SU-DHL-6 (cell line): Measurements from ENCODE around the gene MACC1.

ENCODE experiments used
- H2AFZ ChIP-seq: fragments of 200-600 bp; sonication (generic); 2 replicates; pipeline ENCODE4 v1.6.1; 2014; ENCODE audit warnings: low read depth, mild to moderate bottlenecking, moderate library complexity, mixed read lengths, antibody characterized with exemption, low read length; ENCODE audit not compliant: severe bottlenecking
- H3F3A ChIP-seq: fragments of 200-600 bp; shearing (Covaris generic); 2 replicates; pipeline ENCODE4 v1.6.0; 2016; ENCODE audit warnings: antibody characterized with exemption, mild to moderate bottlenecking; ENCODE audit not compliant: insufficient read depth
- H3K27ac ChIP-seq: fragments of 200-600 bp; sonication (generic); 2 replicates; pipeline ENCODE4 v1.5.1; 2016; ENCODE audit warnings: low read depth, mild to moderate bottlenecking, low read length, moderate library complexity, mixed read lengths
- H3K27me3 ChIP-seq: fragments of 200-600 bp; sonication (generic), shearing (Covaris generic); 2 replicates; pipeline ENCODE4 v1.6.0; 2014; ENCODE audit warnings: mild to moderate bottlenecking, low read length
- H3K36me3 ChIP-seq: fragments of 200-600 bp; sonication (generic); 2 replicates; pipeline ENCODE4 v1.6.1; 2014; ENCODE audit warnings: mild to moderate bottlenecking, low read length, mixed read lengths
- H3K4me2 ChIP-seq: fragments of 300-600, 200-600 bp; shearing (Covaris generic), sonication (generic); 2 replicates; pipeline ENCODE4 v1.6.0; 2014; ENCODE audit warnings: low read length, low read depth, mild to moderate bottlenecking; ENCODE audit not compliant: poor library complexity, severe bottlenecking
- H3K4me3 ChIP-seq: fragments of 200-600 bp; sonication (generic); 2 replicates; pipeline ENCODE4 v1.5.1; 2014; ENCODE audit warnings: antibody characterized with exemption, low read length, mild to moderate bottlenecking, mixed read lengths; ENCODE audit not compliant: insufficient read depth, poor library complexity, severe bottlenecking
- H3K79me2 ChIP-seq: fragments of 200-600 bp; sonication (generic); 2 replicates; pipeline ENCODE4 v1.6.1; 2014; ENCODE audit warnings: mild to moderate bottlenecking, low read length, moderate library complexity; ENCODE audit not compliant: insufficient read depth
- H3K9ac ChIP-seq: fragments of 200-600 bp; sonication (generic); 2 replicates; pipeline ENCODE4 v1.7.0; 2014; ENCODE audit warnings: mild to moderate bottlenecking, low read length
- H3K9me2 ChIP-seq: fragments of 200-600 bp; sonication (generic); replicated peaks from 2 replicates; pipeline ENCODE4 v1.6.1; 2014; ENCODE audit warnings: low read length; ENCODE audit not compliant: insufficient read depth
- H3K9me3 ChIP-seq: fragments of 200-600 bp; sonication (generic); 2 replicates; pipeline ENCODE4 v1.6.1; 2014; ENCODE audit warnings: low read length, mixed read lengths; ENCODE audit not compliant: insufficient read depth
- H4K20me1 ChIP-seq: fragments of 200-600 bp; sonication (generic); 2 replicates; pipeline ENCODE4 v1.6.1; 2014; ENCODE audit warnings: low read depth, mild to moderate bottlenecking, antibody characterized with exemption, low read length, moderate library complexity, mixed read lengths
- CTCF ChIP-seq: fragments of 200-600 bp; sonication (generic); IDR thresholded peaks from one replicate; pipeline ENCODE4 v1.5.1; 2017; ENCODE audit warnings: antibody characterized with exemption, mild to moderate bottlenecking, low read length, moderate library complexity; ENCODE audit not compliant: insufficient read depth, poor library complexity, severe bottlenecking
- EZH2phosphoT487 ChIP-seq: fragments of 200-600 bp; sonication (generic), shearing (Covaris generic); conservative IDR thresholded peaks from 2 replicates; pipeline ENCODE4 v1.6.1; 2018; ENCODE audit warnings: mild to moderate bottlenecking, antibody characterized with exemption, low read length, moderate library complexity, mixed read lengths

The MACC1 gene

GRCh38 chr7:20214921-20215669 lies 2.1 kb downstream of the MACC1 start:
- H3K27ac ChIP-seq, result peak overlapping the region; percentile 95; the same call in 1 of the 2 replicates
- H3K4me3 ChIP-seq, result peak overlapping the region; percentile 69
- no peaks in the 10 kb centered on the region for H3K9me2 ChIP-seq
- H3K9ac ChIP-seq, result peak overlapping the region; percentile 62
- TF ChIP-seq EZH2phosphoT487 (no peak), CTCF (no peak)
- peak overlapping the region; percentile 85 for H3K4me2 ChIP-seq
- H2AFZ ChIP-seq, result no peak overlapping the region
- H4K20me1 ChIP-seq, result no peaks in the 10 kb centered on the region
- peaks cover 71% of the 10 kb centered on the region for H3K79me2 ChIP-seq
- peaks cover 35% of the 10 kb centered on the region for H3K36me3 ChIP-seq
- no peaks in the 10 kb centered on the region for H3K27me3 ChIP-seq
- peaks cover 4% of the 10 kb centered on the region; the same call in 1 of the 2 replicates for H3K9me3 ChIP-seq
- peaks cover 30% of the 10 kb centered on the region for H3F3A ChIP-seq

GRCh38 chr7:20214132-20214531 lies 3.1 kb downstream of the MACC1 start:
- Histone ChIP-seq H3K36me3 (peaks cover 45% of the 10 kb centered on the region), H3K9ac (no peak overlapping the region), H4K20me1 (no peaks in the 10 kb centered on the region), H3K9me2 (no peaks in the 10 kb centered on the region), H3K9me3 (peaks cover 14% of the 10 kb centered on the region; the same call in 1 of the 2 replicates), H3K79me2 (peaks cover 81% of the 10 kb centered on the region), H3F3A (peaks cover 22% of the 10 kb centered on the region), H3K27me3 (no peaks in the 10 kb centered on the region), H3K27ac (no peak overlapping the region), H3K4me3 (no peak overlapping the region), H2AFZ (no peak overlapping the region), H3K4me2 (peak overlapping the region; percentile 85)
- TF ChIP-seq EZH2phosphoT487, result no peak
- TF ChIP-seq CTCF, result no peak

- TF ChIP-seq CTCF (no peak), EZH2phosphoT487 (no peak)
Observed at GRCh38 chr7:20213378-20213777, 3.8 kb downstream of the MACC1 start.

More at GRCh38 chr7:20213378-20213777, 3.8 kb downstream of the MACC1 start:
- H3K79me2 ChIP-seq, result peaks cover 88% of the 10 kb centered on the region
- H2AFZ ChIP-seq, result no peak overlapping the region
- H4K20me1 ChIP-seq, result no peaks in the 10 kb centered on the region
- H3K36me3 ChIP-seq, result peaks cover 49% of the 10 kb centered on the region
- H3K4me2 ChIP-seq, result no peak overlapping the region
- H3K27me3 ChIP-seq, result no peaks in the 10 kb centered on the region
- H3F3A ChIP-seq, result peaks cover 15% of the 10 kb centered on the region
- no peak overlapping the region for H3K27ac ChIP-seq
- no peaks in the 10 kb centered on the region for H3K9me2 ChIP-seq
- H3K4me3 ChIP-seq, result no peak overlapping the region
- no peak overlapping the region for H3K9ac ChIP-seq
- peaks cover 22% of the 10 kb centered on the region; the same call in 1 of the 2 replicates for H3K9me3 ChIP-seq
